Thymus (tissue), 11 donors: Measurements from ENCODE around the gene MT1F. TPM values are rescaled to one million over a fixed set of nuclear protein-coding genes. Genes with fewer than 3 reads are reported as not detected.
"Not testable (repeated sequence)": the region's sequence is repeated elsewhere in the genome, so short reads cannot be mapped to it uniquely, and the experiment has no call there.

Experiments
- DNase-seq, 9 donors: peaks; one replicate each; pipeline ENCODE4 v3.0.0-alpha.2; 2013; ENCODE audit warnings: low spot score in 9 of 9, low read depth in 6 of 9, missing footprints in 1 of 9
- H3K27ac ChIP-seq, 2 donors: one replicate each; pipeline ENCODE4 v1.5.1; 2013; ENCODE audit warnings: control low read depth in 1 of 2, low read depth in 1 of 2, low read length in 1 of 2, mild to moderate bottlenecking in 1 of 2, moderate library complexity in 1 of 2
- H3K27me3 ChIP-seq, 2 donors: one replicate each; pipeline ENCODE4 v1.5.1; 2013; ENCODE audit warnings: low read length in 1 of 2; ENCODE audit not compliant: control insufficient read depth in 2 of 2, insufficient read depth in 1 of 2
- H3K36me3 ChIP-seq, 2 donors: one replicate each; pipeline ENCODE4 v1.5.1; 2013; ENCODE audit warnings: low read length in 1 of 2, mild to moderate bottlenecking in 1 of 2, moderate library complexity in 1 of 2; ENCODE audit not compliant: control insufficient read depth in 2 of 2, insufficient read depth in 2 of 2
- H3K4me1 ChIP-seq, 2 donors: one replicate each; pipeline ENCODE4 v1.5.1; 2013; ENCODE audit warnings: low read length in 2 of 2; ENCODE audit not compliant: control insufficient read depth in 2 of 2, insufficient read depth in 2 of 2
- H3K4me3 ChIP-seq, 2 donors: one replicate each; pipeline ENCODE4 v1.5.1; 2013; ENCODE audit warnings: low read length in 2 of 2, control low read depth in 1 of 2, mild to moderate bottlenecking in 1 of 2
- H3K9me3 ChIP-seq, 2 donors: one replicate each; pipeline ENCODE4 v1.5.1; 2013; ENCODE audit warnings: low read length in 1 of 2, mild to moderate bottlenecking in 1 of 2; ENCODE audit not compliant: control insufficient read depth in 2 of 2, insufficient read depth in 1 of 2
- WGBS: extraction: QIAGEN DNeasy Blood & Tissue Kit; methylation state at CpG from one replicate; pipeline ENCODE4 v1.1.7; 2013; 5-methylcytosine and 5-hydroxymethylcytosine counted together
- polyA plus RNA-seq: library from polyadenylated mRNA; stranded (reverse); fragments of 200-250 nt; gene quantifications from one replicate; pipeline ENCODE4 v1.2.3, GENCODE V29; 2013
- total RNA-seq: library from RNA; stranded (reverse); fragments of 120-200 nt; gene quantifications from one replicate; pipeline ENCODE4 v1.2.4, GENCODE V29; 2013
- donor health status: healthy.

Gene MT1F
- total and polyA plus RNA-seq, 2 donors = 1.5 to 24.6 TPM

- H3K27ac ChIP-seq, H3K9me3 ChIP-seq, H3K4me3 ChIP-seq, H3K36me3 ChIP-seq, DNase-seq: not testable (repeated sequence)
- WGBS = 98% methylated on average over 3 of the region's 3 CpGs
- peaks cover 56 to 93% of the 10 kb centered on the region in 2 donors for H3K27me3 ChIP-seq
- H3K4me1 ChIP-seq = peaks cover 14 to 22% of the 10 kb centered on the region in 2 donors
Measured at GRCh38 chr16:56672171-56672570, 14.4 kb downstream of the MT1F start.

GRCh38 chr16:56672761-56673536 is 15.2 kb downstream of the MT1F start:
- peaks cover 48 to 90% of the 10 kb centered on the region in 2 donors for H3K27me3 ChIP-seq
- H3K36me3 ChIP-seq = no peaks in the 10 kb centered on the region
- no peaks in the 10 kb centered on the region for H3K9me3 ChIP-seq
- no peak for DNase-seq
- no peak overlapping the region for H3K27ac ChIP-seq
- peaks cover 10 to 17% of the 10 kb centered on the region in 2 donors for H3K4me1 ChIP-seq
- WGBS = 91% methylated on average over 11 of the region's 11 CpGs
- H3K4me3 ChIP-seq = no peak overlapping the region

GRCh38 chr16:56673921-56674320 is 16.2 kb downstream of the MT1F start:
- 33% methylated on average over 12 of the region's 12 CpGs for WGBS
- no peak overlapping the region for H3K4me3 ChIP-seq
- H3K27me3 ChIP-seq = peaks cover 39 to 86% of the 10 kb centered on the region in 2 donors
- no peak overlapping the region for H3K27ac ChIP-seq
- H3K36me3 ChIP-seq = no peaks in the 10 kb centered on the region
- DNase-seq = peak in 3 of 9 donors; percentile 37 to 56 (median 45)
- H3K4me1 ChIP-seq = peaks cover 9 to 17% of the 10 kb centered on the region in 2 donors
- no peaks in the 10 kb centered on the region for H3K9me3 ChIP-seq

GRCh38 chr16:56674570-56674969 is 16.8 kb downstream of the MT1F start:
- not testable (repeated sequence) for DNase-seq, H3K9me3 ChIP-seq, H3K4me3 ChIP-seq, H3K36me3 ChIP-seq, H3K27ac ChIP-seq
- Histone ChIP-seq H3K4me1 (peaks cover 9 to 15% of the 10 kb centered on the region in 2 donors), H3K27me3 (peaks cover 33 to 80% of the 10 kb centered on the region in 2 donors)
- 93% methylated on average over 6 of the region's 6 CpGs for WGBS

GRCh38 chr16:56675685-56676210 is 18.0 kb downstream of the MT1F start:
- peaks cover 23 to 68% of the 10 kb centered on the region in 2 donors for H3K27me3 ChIP-seq
- H3K27ac ChIP-seq = no peak overlapping the region
- 3% methylated on average over 32 of the region's 32 CpGs for WGBS
- peak overlapping the region; percentile 31 to 54 for H3K4me3 ChIP-seq
- H3K9me3 ChIP-seq = no peaks in the 10 kb centered on the region
- H3K4me1 ChIP-seq = peaks cover 9 to 14% of the 10 kb centered on the region in 2 donors
- no peaks in the 10 kb centered on the region for H3K36me3 ChIP-seq
- peak in 4 of 9 donors; percentile 37 to 75 (median 56) for DNase-seq

GRCh38 chr16:56677474-56677873 is 19.7 kb downstream of the MT1F start:
- no peak overlapping the region for H3K4me3 ChIP-seq
- no peaks in the 10 kb centered on the region for H3K9me3 ChIP-seq
- H3K4me1 ChIP-seq = peaks cover 9 to 22% of the 10 kb centered on the region in 2 donors
- 91% methylated on average over 3 of the region's 3 CpGs for WGBS
- H3K27me3 ChIP-seq = peaks cover 12 to 57% of the 10 kb centered on the region in 2 donors
- H3K36me3 ChIP-seq = no peaks in the 10 kb centered on the region
- no peak for DNase-seq
- H3K27ac ChIP-seq = no peak overlapping the region

GRCh38 chr16:56679078-56679730 is 21.4 kb downstream of the MT1F start:
- WGBS = 94% methylated on average over 3 of the region's 3 CpGs
- DNase-seq = no peak
- Histone ChIP-seq H3K36me3 (no peaks in the 10 kb centered on the region), H3K27ac (no peak overlapping the region), H3K9me3 (no peaks in the 10 kb centered on the region), H3K27me3 (peaks cover 4 to 47% of the 10 kb centered on the region in 2 donors), H3K4me1 (peaks cover 24 to 36% of the 10 kb centered on the region in 2 donors), H3K4me3 (no peak overlapping the region)

GRCh38 chr16:56679818-56680217 is 22.1 kb downstream of the MT1F start:
- Histone ChIP-seq H3K27ac (no peak overlapping the region), H3K27me3 (peaks cover 4 to 46% of the 10 kb centered on the region in 2 donors), H3K4me1 (peaks cover 27 to 36% of the 10 kb centered on the region in 2 donors), H3K36me3 (no peaks in the 10 kb centered on the region), H3K9me3 (no peaks in the 10 kb centered on the region), H3K4me3 (no peak overlapping the region)
- 98% methylated on average over 6 of the region's 6 CpGs for WGBS
- no peak for DNase-seq
